RWPE2 (cell line): Measurements from ENCODE around the gene TMEM135.
"Not testable (repeated sequence)": the region's sequence is repeated elsewhere in the genome, so short reads cannot be mapped to it uniquely, and the experiment has no call there.

Source experiments
- ATAC-seq: fragments of 200-7000 bp; cut with Tn5 transposase; 3 replicates; pipeline ENCODE4 v1.9.1; 2021; ENCODE audit warnings: low read depth
- DNase-seq: peaks from one replicate; pipeline ENCODE4 v3.0.0-alpha.2; 2020; ENCODE audit warnings: low spot score
- H3K27ac ChIP-seq: fragments of 450-650 bp; 2 replicates; pipeline ENCODE4 v1.5.1; 2017; ENCODE audit warnings: mild to moderate bottlenecking; ENCODE audit not compliant: poor library complexity, severe bottlenecking
- H3K27me3 ChIP-seq: fragments of 250-450 bp; sonication (Bioruptor Pico); 2 replicates; pipeline ENCODE4 v1.5.1; 2021; ENCODE audit warnings: mild to moderate bottlenecking, moderate library complexity; ENCODE audit not compliant: insufficient read depth, poor library complexity, severe bottlenecking
- H3K36me3 ChIP-seq: fragments of 250-450 bp; sonication (Bioruptor Pico); 2 replicates; pipeline ENCODE4 v1.5.1; 2020; ENCODE audit warnings: low read depth, mild to moderate bottlenecking, moderate library complexity
- H3K4me1 ChIP-seq: fragments of 250-450 bp; sonication (Bioruptor Pico); 2 replicates; pipeline ENCODE4 v1.5.1; 2021; ENCODE audit warnings: mild to moderate bottlenecking, moderate library complexity; ENCODE audit not compliant: insufficient read depth, poor library complexity, severe bottlenecking
- H3K4me3 ChIP-seq: fragments of 250-450 bp; sonication (Bioruptor Pico); 2 replicates; pipeline ENCODE4 v1.5.1; 2021; ENCODE audit warnings: mild to moderate bottlenecking, moderate library complexity; ENCODE audit not compliant: severe bottlenecking
- H3K9me3 ChIP-seq: fragments of 250-450 bp; sonication (Bioruptor Pico); 2 replicates; pipeline ENCODE4 v1.5.1; 2021; ENCODE audit warnings: mild to moderate bottlenecking, moderate library complexity; ENCODE audit not compliant: severe bottlenecking
- TF ChIP-seq, protein P1 (sequence below): fragments of 450-650 bp; IDR thresholded peaks from one replicate; pipeline ENCODE4 v1.5.1; 2017; ENCODE audit warnings: mild to moderate bottlenecking, moderate library complexity; ENCODE audit not compliant: poor library complexity, severe bottlenecking

Gene TMEM135

GRCh38 chr11:87020764-87021365, 16.9 kb upstream of the TMEM135 start:
- no peak overlapping the region for H3K27ac ChIP-seq
- DNase-seq = no peak
- no peak for ATAC-seq
- H3K4me1 ChIP-seq = peaks cover 5% of the 10 kb centered on the region
- TF ChIP-seq, protein P1, sequence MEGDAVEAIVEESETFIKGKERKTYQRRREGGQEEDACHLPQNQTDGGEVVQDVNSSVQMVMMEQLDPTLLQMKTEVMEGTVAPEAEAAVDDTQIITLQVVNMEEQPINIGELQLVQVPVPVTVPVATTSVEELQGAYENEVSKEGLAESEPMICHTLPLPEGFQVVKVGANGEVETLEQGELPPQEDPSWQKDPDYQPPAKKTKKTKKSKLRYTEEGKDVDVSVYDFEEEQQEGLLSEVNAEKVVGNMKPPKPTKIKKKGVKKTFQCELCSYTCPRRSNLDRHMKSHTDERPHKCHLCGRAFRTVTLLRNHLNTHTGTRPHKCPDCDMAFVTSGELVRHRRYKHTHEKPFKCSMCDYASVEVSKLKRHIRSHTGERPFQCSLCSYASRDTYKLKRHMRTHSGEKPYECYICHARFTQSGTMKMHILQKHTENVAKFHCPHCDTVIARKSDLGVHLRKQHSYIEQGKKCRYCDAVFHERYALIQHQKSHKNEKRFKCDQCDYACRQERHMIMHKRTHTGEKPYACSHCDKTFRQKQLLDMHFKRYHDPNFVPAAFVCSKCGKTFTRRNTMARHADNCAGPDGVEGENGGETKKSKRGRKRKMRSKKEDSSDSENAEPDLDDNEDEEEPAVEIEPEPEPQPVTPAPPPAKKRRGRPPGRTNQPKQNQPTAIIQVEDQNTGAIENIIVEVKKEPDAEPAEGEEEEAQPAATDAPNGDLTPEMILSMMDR = no peak
- H3K36me3 ChIP-seq = no peaks in the 10 kb centered on the region
- H3K27me3 ChIP-seq = no peaks in the 10 kb centered on the region
- H3K9me3 ChIP-seq = no peaks in the 10 kb centered on the region
- H3K4me3 ChIP-seq = no peak overlapping the region

DNA sequence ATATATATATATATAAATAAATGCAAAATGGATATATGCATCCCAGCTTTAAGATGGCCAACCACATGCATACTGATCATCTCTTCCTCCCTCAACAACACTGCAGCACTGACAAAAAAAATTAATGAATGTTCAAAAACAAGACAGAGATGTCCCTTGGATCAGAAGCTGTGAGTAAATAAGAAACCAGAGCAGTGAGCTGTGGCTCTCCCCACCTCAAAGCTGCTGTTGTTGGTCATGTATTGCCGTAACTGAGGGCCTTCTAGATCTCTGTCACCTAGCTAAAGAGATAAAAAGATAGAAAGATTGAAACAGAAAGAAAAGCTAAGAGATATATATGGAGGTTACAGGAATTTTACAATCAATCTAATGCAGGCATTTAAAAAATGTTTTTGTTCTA, 15.5 kb upstream of the TMEM135 start:
- H3K4me3 ChIP-seq = no peak overlapping the region
- TF ChIP-seq, protein P1 = no peak
- H3K27me3 ChIP-seq = no peaks in the 10 kb centered on the region
- H3K9me3 ChIP-seq = no peaks in the 10 kb centered on the region
- DNase-seq (no peak), ATAC-seq (no peak)
- no peak overlapping the region for H3K27ac ChIP-seq
- peaks cover 5% of the 10 kb centered on the region for H3K4me1 ChIP-seq
- no peaks in the 10 kb centered on the region for H3K36me3 ChIP-seq

- H3K27ac ChIP-seq = no peak overlapping the region
- peaks cover 8% of the 10 kb centered on the region for H3K4me1 ChIP-seq
- H3K36me3 ChIP-seq = no peaks in the 10 kb centered on the region
- no peaks in the 10 kb centered on the region for H3K27me3 ChIP-seq
- H3K9me3 ChIP-seq = no peaks in the 10 kb centered on the region
- H3K4me3 ChIP-seq = no peak overlapping the region
- TF ChIP-seq, protein P1 = no peak
- ATAC-seq (no peak), DNase-seq (no peak)
Observed at GRCh38 chr11:87022738-87023137, 15.0 kb upstream of the TMEM135 start.

- H3K36me3 ChIP-seq, H3K9me3 ChIP-seq, H3K4me3 ChIP-seq, DNase-seq, H3K27ac ChIP-seq, ATAC-seq, H3K27me3 ChIP-seq: not testable (repeated sequence)
- H3K4me1 ChIP-seq = peaks cover 12% of the 10 kb centered on the region
Observed at GRCh38 chr11:87026415-87026814, 11.3 kb upstream of the TMEM135 start.

GRCh38 chr11:87030458-87031054, 7.2 kb upstream of the TMEM135 start:
- Histone ChIP-seq H3K4me3 (no peak overlapping the region), H3K36me3 (no peaks in the 10 kb centered on the region), H3K9me3 (no peaks in the 10 kb centered on the region), H3K27ac (no peak overlapping the region), H3K4me1 (peaks cover 12% of the 10 kb centered on the region), H3K27me3 (no peaks in the 10 kb centered on the region)
- no peak for DNase-seq
- ATAC-seq = no peak
- TF ChIP-seq, protein P1 = no peak
